Measurements from ENCODE around the gene IKBKE. TPM values are rescaled to one million over a fixed set of nuclear protein-coding genes. Genes with fewer than 3 reads are reported as not detected.
A peak's percentile ranks its signal among the peaks of the same experiment; 100 is the strongest.

The IKBKE gene
- total RNA-seq, 4 donors from 2014 or later: 4.3 to 8.2 (median 5.6) TPM

DNA sequence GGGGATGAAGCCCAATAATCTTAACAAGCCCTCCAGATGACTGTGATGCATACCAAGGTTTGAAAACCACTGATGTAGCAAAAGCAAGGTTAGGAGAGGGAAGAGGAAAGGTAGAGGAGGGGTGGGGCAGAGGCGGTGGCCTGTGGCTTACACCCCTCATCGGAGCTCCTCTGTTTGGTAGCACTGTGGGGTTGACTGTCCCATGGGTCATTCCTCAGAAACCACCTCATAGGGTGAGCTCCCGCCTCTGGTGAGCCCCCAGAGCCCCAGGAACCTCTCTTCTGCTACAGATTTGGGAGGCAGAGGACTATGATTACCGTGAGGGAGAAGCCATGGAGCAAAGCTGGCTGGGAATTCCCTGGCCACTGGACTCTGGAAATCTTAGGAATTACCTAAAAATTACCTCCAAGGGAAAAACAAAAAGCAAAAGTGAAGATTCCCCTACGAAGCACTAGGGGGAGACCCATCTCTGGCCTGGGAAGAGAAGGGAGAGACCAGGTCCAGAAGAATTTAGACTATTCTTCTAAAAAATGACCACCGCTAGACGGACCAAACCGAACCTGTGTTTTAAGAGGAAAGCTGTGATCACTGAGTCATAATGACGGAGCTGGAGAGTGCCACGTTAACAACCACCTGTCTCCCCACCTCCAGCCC lies 35.6 kb downstream of the IKBKE start:
- ATAC-seq (ENCODE audit: low FRiP score): peak; percentile 20
- TF ChIP-seq CTCF (IDR thresholded peaks at IDR 0.05): no peak
- no peak for DNase-seq (ENCODE audit: low spot score)

- no peak for ATAC-seq (ENCODE audit: low FRiP score)
- DNase-seq (ENCODE audit: low spot score): no peak
- TF ChIP-seq CTCF (IDR thresholded peaks at IDR 0.05): no peak
Observed at GRCh38 chr1:206506405-206507283, 36.4 kb downstream of the IKBKE start.

DNA sequence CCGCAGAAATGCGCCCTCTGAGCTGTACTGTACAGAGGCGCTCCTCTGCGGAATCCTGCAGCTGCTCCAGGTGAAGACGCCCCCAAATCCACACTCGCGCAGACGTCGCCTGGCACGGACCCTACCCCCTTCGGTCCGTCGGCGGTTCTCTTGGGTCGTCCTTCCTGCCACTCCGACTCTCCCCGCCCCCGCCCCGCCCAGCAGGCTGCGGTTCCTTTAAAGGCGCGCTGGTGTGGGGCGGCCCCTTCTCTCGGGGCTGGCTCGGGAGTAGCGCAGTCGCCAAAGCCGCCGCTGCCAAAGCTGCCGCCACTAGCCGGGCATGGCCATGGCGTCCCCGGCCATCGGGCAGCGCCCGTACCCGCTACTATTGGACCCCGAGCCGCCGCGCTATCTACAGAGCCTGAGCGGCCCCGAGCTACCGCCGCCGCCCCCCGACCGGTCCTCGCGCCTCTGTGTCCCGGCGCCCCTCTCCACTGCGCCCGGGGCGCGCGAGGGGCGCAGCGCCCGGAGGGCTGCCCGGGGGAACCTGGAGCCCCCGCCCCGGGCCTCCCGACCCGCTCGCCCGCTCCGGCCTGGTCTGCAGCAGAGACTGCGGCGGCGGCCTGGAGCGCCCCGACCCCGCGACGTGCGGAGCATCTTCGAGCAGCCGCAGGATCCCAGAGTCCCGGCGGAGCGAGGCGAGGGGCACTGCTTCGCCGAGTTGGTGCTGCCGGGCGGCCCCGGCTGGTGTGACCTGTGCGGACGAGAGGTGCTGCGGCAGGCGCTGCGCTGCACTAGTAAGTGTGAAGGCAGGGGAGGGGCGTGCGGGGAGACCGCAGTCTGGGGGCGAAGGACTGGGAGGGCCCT lies 37.2 kb downstream of the IKBKE start, which contains the start of gene RASSF5:
TSS of gene RASSF5 (plus strand) at position 248 of the 846 bp plus-strand sequence. CDS start at position 320, 72 bp downstream.
- peak; percentile 48 for ATAC-seq (ENCODE audit: low FRiP score)
- no peak for TF ChIP-seq CTCF (IDR thresholded peaks at IDR 0.05)
- peak; percentile 70 for DNase-seq (ENCODE audit: low spot score)

DNA sequence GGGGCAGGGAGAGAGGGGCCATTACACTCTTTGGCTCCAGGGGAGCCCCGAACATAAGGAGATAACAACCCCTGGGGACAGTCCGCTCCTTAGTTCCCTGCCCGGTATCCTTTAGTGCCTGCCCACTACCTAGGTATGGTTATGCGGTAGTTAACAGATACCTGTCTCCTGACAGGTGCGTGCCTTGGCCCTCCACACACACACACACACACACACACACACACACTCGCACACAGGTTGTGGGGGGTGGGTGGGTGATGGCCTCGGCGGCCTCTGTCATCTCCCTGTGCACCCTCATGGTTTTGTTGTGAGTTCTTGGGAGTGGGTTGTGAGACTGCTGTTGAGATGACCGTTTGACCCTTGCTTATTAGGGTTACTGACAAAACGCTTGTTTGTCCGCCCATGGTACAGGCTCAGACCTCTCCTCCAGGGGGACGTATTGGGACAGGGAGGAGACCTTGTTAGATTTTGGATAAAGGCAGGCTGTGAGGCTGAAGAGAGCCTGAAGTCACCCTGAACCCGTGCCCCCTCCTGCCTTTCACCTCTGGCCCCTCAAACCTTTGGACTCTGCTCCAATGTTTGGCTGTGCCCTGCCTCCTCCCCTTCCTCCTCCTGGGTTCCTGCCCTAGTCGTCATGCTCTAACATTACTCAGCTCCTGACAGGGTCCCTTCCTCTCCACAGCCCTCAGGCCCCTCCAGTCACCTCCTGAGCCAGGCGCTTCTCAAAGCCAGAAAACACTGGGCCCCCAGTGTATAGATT lies 38.0 kb downstream of the IKBKE start:
- DNase-seq (ENCODE audit: low spot score): no peak
- TF ChIP-seq CTCF (IDR thresholded peaks at IDR 0.05): no peak
- ATAC-seq (ENCODE audit: low FRiP score): no peak

GRCh38 chr1:206508956-206509355 lies 38.7 kb downstream of the IKBKE start:
- TF ChIP-seq CTCF (IDR thresholded peaks at IDR 0.05): no peak
- DNase-seq (ENCODE audit: low spot score) (no peak), ATAC-seq (ENCODE audit: low FRiP score) (no peak)

DNA sequence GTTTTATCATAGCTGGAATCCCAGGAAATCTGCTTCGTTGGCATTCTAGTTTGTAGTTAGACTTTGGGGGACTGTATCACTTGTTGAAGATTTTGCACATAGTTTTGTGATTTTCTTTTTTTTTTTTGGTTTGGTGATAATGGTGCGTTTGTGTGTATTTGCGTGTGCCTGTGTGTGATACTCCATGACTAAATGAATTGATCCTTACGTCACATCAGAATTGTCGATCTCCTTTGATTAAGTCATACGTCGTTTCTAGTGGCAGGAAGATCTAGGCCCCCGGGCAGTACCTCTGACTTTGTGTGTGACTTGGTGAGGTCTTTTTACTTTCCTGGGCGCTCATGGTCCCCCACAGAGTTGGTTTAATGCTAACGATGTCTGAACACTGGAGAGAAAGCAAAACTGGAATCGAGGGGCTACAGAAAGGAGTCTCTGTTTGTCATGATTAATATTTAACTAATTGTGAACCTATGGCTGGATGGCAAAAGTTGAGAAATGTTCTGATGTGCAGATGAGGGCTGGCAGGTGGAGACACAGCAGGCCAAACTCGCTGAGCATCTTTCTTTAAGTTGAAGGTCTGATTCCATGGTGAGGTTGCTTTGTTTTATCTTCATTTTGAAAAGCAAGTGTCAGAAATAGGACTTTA lies 39.5 kb downstream of the IKBKE start:
- TF ChIP-seq CTCF (IDR thresholded peaks at IDR 0.05): no peak
- DNase-seq (ENCODE audit: low spot score): no peak
- ATAC-seq (ENCODE audit: low FRiP score): no peak
